ENCODE measurements around the gene COG5.

GRCh38 chr7:107469929-107470328 lies 93.8 kb downstream of the COG5 start, which contains the start of gene GPR22:
- no peak for TF ChIP-seq CTCF (IDR thresholded peaks at IDR 0.05 in 4 of 5, conservative IDR thresholded peaks at IDR 0.05 in 1 of 5)
- no peak for TF ChIP-seq POLR2A (IDR thresholded peaks at IDR 0.05)
